ENCODE results near the gene GPRC5D. TPM values are rescaled to one million over a fixed set of nuclear protein-coding genes. Genes with fewer than 3 reads are reported as not detected.

The GPRC5D gene
- polyA plus RNA-seq, 1 donor (not counting 4 experiments of a cell fraction or from before 2014, with no cell fraction given) = 0.08 TPM

DNA sequence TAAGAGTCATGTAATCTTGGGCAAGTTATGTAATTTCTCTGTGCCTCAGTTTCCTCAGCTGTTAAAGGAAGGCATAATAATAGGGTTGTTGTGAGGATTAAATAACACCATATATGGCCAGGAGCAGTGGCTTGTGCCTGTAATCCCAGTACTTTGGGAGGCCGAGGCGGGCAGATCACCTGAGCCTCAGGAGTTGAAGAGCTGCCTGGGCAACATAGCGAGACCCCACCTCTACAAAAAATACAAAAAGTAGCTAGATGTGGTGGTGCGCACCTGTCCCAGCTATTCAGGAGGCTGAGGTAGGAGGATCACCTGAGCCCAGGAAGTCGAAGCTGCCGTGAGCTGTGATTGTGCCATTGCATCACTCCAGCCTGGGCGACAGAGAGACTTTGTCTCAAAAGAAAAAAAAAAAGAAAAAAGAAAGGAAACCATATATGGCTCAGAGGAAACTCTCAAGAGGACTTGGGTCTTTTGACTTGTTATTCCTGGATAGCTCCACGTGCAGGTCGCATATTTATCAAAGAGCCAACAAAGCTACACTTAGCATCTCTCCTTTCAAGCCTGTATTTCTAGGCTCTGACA is 53.7 kb downstream of the GPRC5D start:
- Histone ChIP-seq H3K9me3 (ENCODE audit: control insufficient read depth, low read depth, low read length) (no peaks in the 10 kb centered on the region), H3K4me3 (ENCODE audit: control insufficient read depth in 2 of 3, extremely low read depth in 1 of 3, insufficient read depth in 2 of 3, low read depth in 1 of 3, low read length in 3 of 3) (no peak overlapping the region), H3K27me3 (ENCODE audit: control insufficient read depth, extremely low read depth, insufficient read depth, low read length) (no peaks in the 10 kb centered on the region), H3K27ac (ENCODE audit: control insufficient read depth, insufficient read depth, low read length) (peak overlapping the region; percentile 99), H4K20me1 (ENCODE audit: control insufficient read depth, extremely low read depth, insufficient read depth, low read length) (no peaks in the 10 kb centered on the region), H3K4me1 (ENCODE audit: control insufficient read depth, extremely low read depth, insufficient read depth, low read length) (peaks cover 69% of the 10 kb centered on the region), H3K4me2 (ENCODE audit: control insufficient read depth, extremely low read depth, insufficient read depth, low read depth, low read length) (no peak overlapping the region), H3K9ac (ENCODE audit: control insufficient read depth, extremely low read depth, insufficient read depth, low read length) (no peak overlapping the region), H3K79me2 (ENCODE audit: control insufficient read depth, insufficient read depth, low read length) (peaks cover 34% of the 10 kb centered on the region), H3K9me1 (ENCODE audit: control insufficient read depth, extremely low read depth, insufficient read depth, low read length) (peaks cover 2% of the 10 kb centered on the region), H3K36me3 (ENCODE audit: control insufficient read depth in 2 of 2, extremely low read depth in 1 of 2, insufficient read depth in 2 of 2, low read length in 2 of 2) (peaks cover 0 to 3% of the 10 kb centered on the region in 2 experiments), H2AFZ (ENCODE audit: control insufficient read depth, low read length) (no peak overlapping the region)
- no peak for TF ChIP-seq EZH2 (IDR thresholded peaks at IDR 0.05; ENCODE audit: low read length)
- TF ChIP-seq, protein P1, sequence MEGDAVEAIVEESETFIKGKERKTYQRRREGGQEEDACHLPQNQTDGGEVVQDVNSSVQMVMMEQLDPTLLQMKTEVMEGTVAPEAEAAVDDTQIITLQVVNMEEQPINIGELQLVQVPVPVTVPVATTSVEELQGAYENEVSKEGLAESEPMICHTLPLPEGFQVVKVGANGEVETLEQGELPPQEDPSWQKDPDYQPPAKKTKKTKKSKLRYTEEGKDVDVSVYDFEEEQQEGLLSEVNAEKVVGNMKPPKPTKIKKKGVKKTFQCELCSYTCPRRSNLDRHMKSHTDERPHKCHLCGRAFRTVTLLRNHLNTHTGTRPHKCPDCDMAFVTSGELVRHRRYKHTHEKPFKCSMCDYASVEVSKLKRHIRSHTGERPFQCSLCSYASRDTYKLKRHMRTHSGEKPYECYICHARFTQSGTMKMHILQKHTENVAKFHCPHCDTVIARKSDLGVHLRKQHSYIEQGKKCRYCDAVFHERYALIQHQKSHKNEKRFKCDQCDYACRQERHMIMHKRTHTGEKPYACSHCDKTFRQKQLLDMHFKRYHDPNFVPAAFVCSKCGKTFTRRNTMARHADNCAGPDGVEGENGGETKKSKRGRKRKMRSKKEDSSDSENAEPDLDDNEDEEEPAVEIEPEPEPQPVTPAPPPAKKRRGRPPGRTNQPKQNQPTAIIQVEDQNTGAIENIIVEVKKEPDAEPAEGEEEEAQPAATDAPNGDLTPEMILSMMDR (optimal IDR thresholded peaks at IDR 0.05 in 1 of 3, IDR thresholded peaks at IDR 0.05 in 1 of 3, conservative IDR thresholded peaks at IDR 0.05 in 1 of 3; ENCODE audit: extremely low read depth in 1 of 3, insufficient read depth in 2 of 3, low read length in 3 of 3) = no peak
- no peak for DNase-seq (ENCODE audit: low read depth, low spot score)
- FAIRE-seq = peak; percentile 49
- dilution Hi-C loops (cut with MboI; ENCODE audit: extremely low pct_ligation_motif_present, low sequenced_read_pairs) = no loop called here

DNA sequence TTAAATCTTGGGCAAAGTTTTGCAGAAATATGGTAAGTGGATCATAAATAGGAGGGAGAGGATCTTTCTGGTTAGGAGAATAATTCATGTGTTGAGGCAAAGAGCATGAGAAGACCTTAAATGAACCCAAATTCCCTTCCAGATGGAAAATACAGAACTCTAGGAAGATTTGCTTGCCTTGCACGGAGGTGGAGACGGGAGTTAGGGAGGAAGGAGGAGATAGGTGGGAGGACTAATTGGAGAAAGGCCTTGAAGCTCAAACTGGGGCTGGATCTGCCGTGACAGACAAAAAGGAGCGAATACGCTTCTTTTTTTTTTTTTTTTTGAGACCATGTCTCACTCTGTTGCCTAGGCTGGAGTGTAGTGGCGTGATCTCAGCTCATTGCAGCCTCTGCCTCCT is 54.7 kb downstream of the GPRC5D start:
- no peak overlapping the region for H3K4me2 ChIP-seq (ENCODE audit: control insufficient read depth, extremely low read depth, insufficient read depth, low read depth, low read length)
- H3K9me3 ChIP-seq (ENCODE audit: control insufficient read depth, low read depth, low read length) = no peaks in the 10 kb centered on the region
- H3K36me3 ChIP-seq (ENCODE audit: control insufficient read depth in 2 of 2, extremely low read depth in 1 of 2, insufficient read depth in 2 of 2, low read length in 2 of 2) = peaks cover 0 to 3% of the 10 kb centered on the region in 2 experiments
- peaks cover 66% of the 10 kb centered on the region for H3K4me1 ChIP-seq (ENCODE audit: control insufficient read depth, extremely low read depth, insufficient read depth, low read length)
- no peaks in the 10 kb centered on the region for H3K27me3 ChIP-seq (ENCODE audit: control insufficient read depth, extremely low read depth, insufficient read depth, low read length)
- no peak overlapping the region for H3K4me3 ChIP-seq (ENCODE audit: control insufficient read depth in 2 of 3, extremely low read depth in 1 of 3, insufficient read depth in 2 of 3, low read depth in 1 of 3, low read length in 3 of 3)
- H3K79me2 ChIP-seq (ENCODE audit: control insufficient read depth, insufficient read depth, low read length) = peaks cover 40% of the 10 kb centered on the region
- H2AFZ ChIP-seq (ENCODE audit: control insufficient read depth, low read length) = no peak overlapping the region
- FAIRE-seq (no peak), DNase-seq (ENCODE audit: low read depth, low spot score) (no peak)
- dilution Hi-C loops (cut with MboI; ENCODE audit: extremely low pct_ligation_motif_present, low sequenced_read_pairs) = no loop called here
- TF ChIP-seq, protein P1 (optimal IDR thresholded peaks at IDR 0.05 in 1 of 3, IDR thresholded peaks at IDR 0.05 in 1 of 3, conservative IDR thresholded peaks at IDR 0.05 in 1 of 3; ENCODE audit: extremely low read depth in 1 of 3, insufficient read depth in 2 of 3, low read length in 3 of 3) = no peak
- TF ChIP-seq EZH2 (IDR thresholded peaks at IDR 0.05; ENCODE audit: low read length) = no peak
- peaks cover 2% of the 10 kb centered on the region for H3K9me1 ChIP-seq (ENCODE audit: control insufficient read depth, extremely low read depth, insufficient read depth, low read length)
- H4K20me1 ChIP-seq (ENCODE audit: control insufficient read depth, extremely low read depth, insufficient read depth, low read length) = no peaks in the 10 kb centered on the region
- no peak overlapping the region for H3K27ac ChIP-seq (ENCODE audit: control insufficient read depth, insufficient read depth, low read length)
- no peak overlapping the region for H3K9ac ChIP-seq (ENCODE audit: control insufficient read depth, extremely low read depth, insufficient read depth, low read length)
